NCI-H526 (cell line): Measurements from ENCODE around the gene EFEMP1.
A peak's percentile ranks its signal among the peaks of the same experiment; 100 is the strongest.

Source experiments
- DNase-seq, 2 experiments: peaks; one replicate each; lab custom pipeline; 2025; lab: John Stamatoyannopoulos, UW

Gene EFEMP1

GRCh38 chr2:55896633-55897032, 26.9 kb downstream of the EFEMP1 start:
- DNase-seq = no peak

- DNase-seq = no peak
Measured at GRCh38 chr2:55894720-55895119, 28.9 kb downstream of the EFEMP1 start.

- DNase-seq = no peak
Measured at GRCh38 chr2:55891671-55892094, 31.9 kb downstream of the EFEMP1 start.

- no peak for DNase-seq
Measured at GRCh38 chr2:55888936-55889335, 34.6 kb downstream of the EFEMP1 start.

GRCh38 chr2:55887901-55888624, 35.5 kb downstream of the EFEMP1 start:
- peak; percentile 83 to 85 for DNase-seq

- no peak for DNase-seq
Measured at GRCh38 chr2:55887351-55887750, 36.2 kb downstream of the EFEMP1 start.

GRCh38 chr2:55885944-55886281, 37.7 kb downstream of the EFEMP1 start:
- DNase-seq = no peak

- DNase-seq = no peak
Measured at GRCh38 chr2:55885127-55885943, 38.2 kb downstream of the EFEMP1 start.

GRCh38 chr2:55883829-55884228, 39.8 kb downstream of the EFEMP1 start:
- DNase-seq = no peak

GRCh38 chr2:55883357-55883756, 40.2 kb downstream of the EFEMP1 start:
- no peak for DNase-seq

GRCh38 chr2:55882954-55883353, 40.6 kb downstream of the EFEMP1 start:
- DNase-seq = no peak

GRCh38 chr2:55880416-55881143, 43.0 kb downstream of the EFEMP1 start:
- no peak for DNase-seq

GRCh38 chr2:55879976-55880375, 43.6 kb downstream of the EFEMP1 start:
- DNase-seq = no peak

- no peak for DNase-seq
Measured at GRCh38 chr2:55877087-55877436, 46.5 kb downstream of the EFEMP1 start.

- DNase-seq = no peak
Measured at GRCh38 chr2:55876429-55877086, 47.0 kb downstream of the EFEMP1 start.

- DNase-seq = peak; percentile 12 to 52
Measured at GRCh38 chr2:55875434-55876135, 48.0 kb downstream of the EFEMP1 start.

- DNase-seq = no peak
Measured at GRCh38 chr2:55874338-55874737, 49.2 kb downstream of the EFEMP1 start.

GRCh38 chr2:55871637-55872036, 51.9 kb downstream of the EFEMP1 start:
- DNase-seq = no peak

GRCh38 chr2:55869637-55870325, 53.8 kb downstream of the EFEMP1 start:
- no peak for DNase-seq

- no peak for DNase-seq
Measured at GRCh38 chr2:55865096-55865835, 58.3 kb downstream of the EFEMP1 start.
